Endothelial cell of umbilical vein (primary cell): Measurements from ENCODE around the gene SLC8A2. TPM values are rescaled to one million over a fixed set of nuclear protein-coding genes. Genes with fewer than 3 reads are reported as not detected.

Experiments
- BruUV-seq: library from RNA; stranded (reverse); fragments of 400-500 nt; replicated peaks from 2 replicates; lab custom pipeline; 2021; lab: Mats Ljungman, UMichigan
- CTCF ChIA-PET: fragments of 300-600, 350-600 bp; sonication (Branson Sonifier 250); formaldehyde crosslinking; loops from one replicate; lab custom pipeline; 2021; ENCODE audit warnings: antibody characterized with exemption, inconsistent platforms; lab: Charles Lee
- POLR2A ChIA-PET: fragments of 300-600, 350-600 bp; sonication (Branson Sonifier 250); formaldehyde crosslinking; loops from one replicate; lab custom pipeline; 2021; ENCODE audit warnings: antibody characterized with exemption, inconsistent platforms; lab: Charles Lee
- DNase-seq: peaks from one replicate; pipeline ENCODE4 v3.0.0-alpha.2; 2011; ENCODE audit warnings: low read depth, low spot score
- FAIRE-seq: peaks from 2 replicates; lab custom pipeline; 2011; peaks lifted over from hg19 to GRCh38; lab: Jason Lieb, UNC
- H2AFZ ChIP-seq: 2 replicates; pipeline ENCODE4 v1.6.0; 2012; ENCODE audit warnings: low read depth, low read length, control low read depth, inconsistent platforms
- H3K27ac ChIP-seq: 2 replicates; pipeline ENCODE4 v1.5.1; 2011; ENCODE audit warnings: low read depth, mild to moderate bottlenecking, control low read depth, low read length, moderate library complexity; ENCODE audit not compliant: insufficient read depth
- H3K27me3 ChIP-seq, 2 experiments: 2 replicates each; pipeline versions ENCODE4 v1.6.0 to v1.6.1; 2011; ENCODE audit warnings: low read length in 2 of 2, mixed read lengths in 1 of 2; ENCODE audit not compliant: control insufficient read depth in 2 of 2, insufficient read depth in 2 of 2
- H3K36me3 ChIP-seq, 2 experiments: 2 replicates in 1 of 2; 3 replicates in 1 of 2; pipeline ENCODE4 v1.5.1; 2011; ENCODE audit warnings: low read length in 2 of 2, mild to moderate bottlenecking in 1 of 2, moderate library complexity in 1 of 2; ENCODE audit not compliant: control insufficient read depth in 2 of 2, insufficient read depth in 2 of 2; ENCODE audit errors: extremely low read depth in 1 of 2
- H3K4me1 ChIP-seq: 3 replicates; pipeline ENCODE4 v1.5.1; 2011; ENCODE audit warnings: mild to moderate bottlenecking, low read length; ENCODE audit not compliant: control insufficient read depth, insufficient read depth; ENCODE audit errors: extremely low read depth
- H3K4me2 ChIP-seq: 2 replicates; pipeline ENCODE4 v1.6.1; 2011; ENCODE audit warnings: low read length, control low read depth, mixed read lengths; ENCODE audit not compliant: insufficient read depth
- H3K4me3 ChIP-seq, 3 experiments: fragments of 200-600 bp in 1 of 3; sonication (generic), shearing (Covaris generic) in 1 of 3; replicated peaks in 1 of 3; 2 replicates each; pipeline ENCODE4 v1.5.1; 2011 to 2016; ENCODE audit warnings: control low read depth in 3 of 3, low read length in 3 of 3, mild to moderate bottlenecking in 2 of 3, inconsistent platforms in 1 of 3, low read depth in 1 of 3, moderate library complexity in 1 of 3; ENCODE audit not compliant: insufficient read depth in 1 of 3
- H3K79me2 ChIP-seq: 2 replicates; pipeline ENCODE4 v1.6.0; 2012; ENCODE audit warnings: low read length, inconsistent platforms; ENCODE audit not compliant: control insufficient read depth, insufficient read depth
- H3K9ac ChIP-seq: replicated peaks from 2 replicates; pipeline ENCODE3; 2011; ENCODE audit warnings: low read length, control low read depth; ENCODE audit not compliant: insufficient read depth; ENCODE audit errors: extremely low read depth
- H3K9me1 ChIP-seq: replicated peaks from 3 replicates; pipeline ENCODE4 v1.6.0; 2011; ENCODE audit warnings: mild to moderate bottlenecking, low read length; ENCODE audit not compliant: control insufficient read depth, insufficient read depth; ENCODE audit errors: extremely low read depth
- H3K9me3 ChIP-seq: replicated peaks from 2 replicates; pipeline ENCODE4 v1.5.1; 2012; ENCODE audit warnings: low read length, inconsistent platforms; ENCODE audit not compliant: control insufficient read depth, insufficient read depth
- H4K20me1 ChIP-seq: replicated peaks from 2 replicates; pipeline ENCODE3; 2011; ENCODE audit warnings: mild to moderate bottlenecking, low read length; ENCODE audit not compliant: control insufficient read depth, insufficient read depth; ENCODE audit errors: extremely low read depth
- CTCF ChIP-seq, 2 donors: IDR thresholded peaks; 1 replicate in 1 of 2; 2 replicates in 1 of 2; pipeline ENCODE4 v1.5.1; 2011; ENCODE audit warnings: low read length in 2 of 2, mild to moderate bottlenecking in 2 of 2, moderate library complexity in 2 of 2, control low read depth in 1 of 2, inconsistent platforms in 1 of 2, low read depth in 1 of 2; ENCODE audit not compliant: insufficient read depth in 1 of 2; ENCODE audit errors: extremely low read depth in 1 of 2
- EZH2 ChIP-seq: IDR thresholded peaks from 2 replicates; pipeline ENCODE4 v1.6.1; 2012; ENCODE audit warnings: borderline replicate concordance, low read depth, mild to moderate bottlenecking, moderate library complexity, low read length, inconsistent platforms; ENCODE audit not compliant: severe bottlenecking
- GATA2 ChIP-seq: IDR thresholded peaks from 2 replicates; pipeline ENCODE4 v1.7.0; 2011; ENCODE audit warnings: low read depth, mild to moderate bottlenecking, moderate library complexity, mixed read lengths, low read length; ENCODE audit not compliant: insufficient read length, insufficient read depth
- JUN ChIP-seq: IDR thresholded peaks from 2 replicates; pipeline ENCODE4 v1.6.1; 2011; ENCODE audit warnings: borderline replicate concordance, low read depth; ENCODE audit not compliant: insufficient read length, insufficient read depth
- MYC ChIP-seq: IDR thresholded peaks from one replicate; pipeline ENCODE4 v1.6.1; 2011; ENCODE audit warnings: mild to moderate bottlenecking, low read depth, low read length
- POLR2A ChIP-seq: IDR thresholded peaks from 2 replicates; pipeline ENCODE4 v1.6.1; 2012; ENCODE audit warnings: low read depth, mild to moderate bottlenecking, control low read depth, low read length
- POLR2AphosphoS5 ChIP-seq: IDR thresholded peaks from 2 replicates; pipeline ENCODE4 v1.6.1; 2012; ENCODE audit warnings: low read depth, mild to moderate bottlenecking, control low read depth, low read length, moderate library complexity; ENCODE audit not compliant: insufficient read depth
- dilution Hi-C: fragments of 300-500 bp; cut with MboI; formaldehyde crosslinking; loops from one replicate; pipeline ENCODE4 v1.15.0; 2019; ENCODE audit warnings: low sequenced_read_pairs; ENCODE audit not compliant: extremely low pct_ligation_motif_present
- intact Hi-C: fragments of 100-400 bp; cut with micrococcal nuclease; formaldehyde crosslinking; loops from one replicate; pipeline ENCODE4 v1.10.0; 2022
- polyA plus RNA-seq, 4 experiments: library from polyadenylated mRNA; depleted of rRNA in 3 of 4; stranded (reverse) in 3 of 4; unstranded in 1 of 4; fragments of >200 nt; gene quantifications; 2 replicates each; pipeline versions ENCODE4 v1.2.1 to v1.2.3, GENCODE V29; 2011 to 2012; ENCODE audit warnings: missing spikeins in 1 of 4
- total RNA-seq: library from RNA; stranded (reverse); gene quantifications from 2 replicates; pipeline ENCODE4 v1.2.3, GENCODE V29; 2021
- TF ChIP-seq, protein P1 (sequence below): IDR thresholded peaks from 2 replicates; pipeline ENCODE4 v1.6.1; 2011; ENCODE audit not compliant: insufficient read depth, insufficient read length

Gene SLC8A2
- total and polyA plus RNA-seq, 2 donors (not counting 3 experiments of a cell fraction or from before 2014, with no cell fraction given), result not detected

- Histone ChIP-seq H3K27ac (no peak overlapping the region), H3K27me3 (peaks cover 0 to 2% of the 10 kb centered on the region in 2 experiments), H3K9me3 (no peaks in the 10 kb centered on the region), H3K36me3 (no peaks in the 10 kb centered on the region), H4K20me1 (no peaks in the 10 kb centered on the region), H3K4me2 (no peak overlapping the region), H3K4me3 (no peak overlapping the region), H2AFZ (no peak overlapping the region), H3K79me2 (no peaks in the 10 kb centered on the region), H3K9me1 (no peaks in the 10 kb centered on the region), H3K4me1 (no peaks in the 10 kb centered on the region), H3K9ac (no peak overlapping the region)
- DNase-seq (no peak), FAIRE-seq (no peak)
- no TSS peak for BruUV-seq
- ChIA-PET POLR2A (no interaction called here), CTCF (interaction anchor here (2.0 to 10.7 kb wide), 4 partner anchors 49 to 278 kb away, joined by 16 to 454 read pairs (median 76); partner anchors contain the start of genes EHD2 and KPTN)
- no peak for TF ChIP-seq POLR2A
- no peak for TF ChIP-seq CTCF (IDR thresholded peaks at IDR 0.05; ENCODE audit: extremely low read depth in 1 of 2, insufficient read depth in 1 of 2, low read depth in 1 of 2, low read length in 2 of 2)
- no peak for TF ChIP-seq EZH2
- TF ChIP-seq, protein P1, sequence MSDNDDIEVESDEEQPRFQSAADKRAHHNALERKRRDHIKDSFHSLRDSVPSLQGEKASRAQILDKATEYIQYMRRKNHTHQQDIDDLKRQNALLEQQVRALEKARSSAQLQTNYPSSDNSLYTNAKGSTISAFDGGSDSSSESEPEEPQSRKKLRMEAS, result no peak
- no peak for TF ChIP-seq JUN
- TF ChIP-seq POLR2AphosphoS5, result no peak
- TF ChIP-seq MYC, result no peak
- no peak for TF ChIP-seq GATA2
- dilution Hi-C loops, result no loop called here
- intact Hi-C loops, result loop anchor here (5.0 kb wide), 1 partner anchor 177 kb away; no protein-coding TSS in a partner anchor
Measured at GRCh38 chr19:47435196-47435595, 36.5 kb downstream of the SLC8A2 start.
